Activated CD8-positive, alpha-beta memory T cell treated with anti-CD3 and anti-CD28 coated beads, Interleukin-2, amount 50 U/mL, for 24 hours (primary cell): Measurements from ENCODE around the gene HSPA2.

Source experiments
- DNase-seq: peaks from one replicate; pipeline ENCODE4 v3.0.0-alpha.2; 2020; ENCODE audit errors: extremely low read depth

The HSPA2 gene

DNA sequence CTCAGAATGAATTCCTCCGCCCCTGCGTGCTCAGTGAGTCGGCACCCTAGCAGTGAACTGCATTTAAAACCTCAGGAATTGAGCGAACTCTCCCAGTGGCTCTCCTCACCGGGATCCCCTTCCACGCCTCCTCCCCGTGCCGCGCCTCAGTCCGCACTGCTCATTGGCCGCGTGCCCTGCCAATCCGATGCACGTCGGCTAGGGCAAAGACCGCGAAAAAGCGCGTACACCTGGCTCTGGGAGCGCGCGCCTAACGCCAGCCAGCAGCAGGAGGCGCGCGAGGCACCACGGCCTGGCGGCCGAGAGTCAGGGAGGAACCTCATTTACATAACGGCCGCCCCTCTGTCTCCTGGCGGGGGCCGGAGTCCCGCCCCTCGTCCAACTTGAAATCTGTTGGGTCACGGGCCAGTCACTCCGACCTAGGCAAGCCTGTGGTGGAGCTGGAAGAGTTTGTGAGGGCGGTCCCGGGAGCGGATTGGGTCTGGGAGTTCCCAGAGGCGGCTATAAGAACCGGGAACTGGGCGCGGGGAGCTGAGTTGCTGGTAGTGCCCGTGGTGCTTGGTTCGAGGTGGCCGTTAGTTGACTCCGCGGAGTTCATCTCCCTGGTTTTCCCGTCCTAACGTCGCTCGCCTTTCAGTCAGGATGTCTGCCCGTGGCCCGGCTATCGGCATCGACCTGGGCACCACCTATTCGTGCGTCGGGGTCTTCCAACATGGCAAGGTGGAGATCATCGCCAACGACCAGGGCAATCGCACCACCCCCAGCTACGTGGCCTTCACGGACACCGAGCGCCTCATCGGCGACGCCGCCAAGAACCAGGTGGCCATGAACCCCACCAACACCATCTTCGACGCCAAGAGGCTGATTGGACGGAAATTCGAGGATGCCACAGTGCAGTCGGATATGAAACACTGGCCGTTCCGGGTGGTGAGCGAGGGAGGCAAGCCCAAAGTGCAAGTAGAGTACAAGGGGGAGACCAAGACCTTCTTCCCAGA is at the start of gene HSPA2:
HSPA2 (plus strand) TSS at position 534 of the 995 bp plus-strand sequence; CDS start at position 643, 109 bp downstream.
- peak; percentile 90 for DNase-seq

DNA sequence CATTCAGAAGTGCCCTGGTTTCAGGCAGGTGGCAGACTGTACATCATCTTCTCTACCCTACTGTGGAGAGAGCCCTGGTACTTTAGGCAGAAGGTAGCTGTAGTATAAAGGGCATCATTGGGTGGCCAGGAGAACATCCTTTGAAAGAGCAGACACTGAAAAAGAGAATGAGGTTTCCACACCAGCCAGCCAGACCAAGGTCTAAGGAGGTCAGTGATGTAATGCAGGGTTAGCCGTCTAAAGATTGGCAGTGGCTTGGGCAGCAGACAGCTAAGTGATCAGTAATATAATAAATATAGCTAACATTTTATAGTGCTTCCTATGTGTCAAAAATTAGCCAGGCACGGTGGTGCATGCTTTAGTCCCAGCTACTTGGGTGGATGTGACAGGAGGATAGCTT is 48.9 kb upstream of the HSPA2 start:
- no peak for DNase-seq

DNA sequence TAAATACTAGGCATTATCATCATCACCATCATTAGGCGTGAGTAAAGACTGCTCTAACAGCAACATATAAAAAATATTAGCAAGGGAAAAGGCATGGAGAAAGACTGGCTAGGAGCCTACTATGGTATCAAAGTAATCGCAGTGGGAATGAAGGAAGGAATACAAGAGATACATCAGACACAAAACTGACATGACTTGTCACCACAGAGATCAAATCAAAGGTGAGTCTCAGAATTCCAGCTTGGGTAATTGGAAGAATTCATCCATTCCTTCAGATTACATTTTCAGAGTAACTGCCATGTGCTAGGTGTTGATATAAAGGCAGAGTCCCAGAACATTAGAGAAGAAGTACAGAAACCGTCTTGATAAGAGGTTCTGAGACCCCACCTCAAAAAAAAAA is 47.1 kb upstream of the HSPA2 start:
- DNase-seq, result no peak

DNA sequence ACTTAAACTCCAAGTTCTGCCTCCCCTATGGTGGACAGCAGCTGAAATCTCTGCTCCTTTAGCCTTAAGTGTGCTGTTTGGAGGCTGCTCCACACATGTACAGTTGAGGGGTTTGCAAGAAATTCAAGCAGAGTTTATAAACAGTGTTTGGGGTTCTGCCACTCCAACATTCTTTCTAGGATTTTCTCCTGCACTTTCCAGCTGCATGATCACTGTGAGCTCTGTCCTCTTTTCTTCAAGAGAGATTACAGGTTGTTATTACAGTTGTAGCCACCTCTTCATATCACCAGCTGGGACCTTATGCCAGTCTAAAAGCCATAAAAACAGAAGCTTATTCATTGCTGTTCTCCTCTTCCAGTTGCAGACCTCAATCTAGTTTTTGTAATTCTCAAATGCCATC is 45.3 kb upstream of the HSPA2 start:
- DNase-seq, result no peak

DNA sequence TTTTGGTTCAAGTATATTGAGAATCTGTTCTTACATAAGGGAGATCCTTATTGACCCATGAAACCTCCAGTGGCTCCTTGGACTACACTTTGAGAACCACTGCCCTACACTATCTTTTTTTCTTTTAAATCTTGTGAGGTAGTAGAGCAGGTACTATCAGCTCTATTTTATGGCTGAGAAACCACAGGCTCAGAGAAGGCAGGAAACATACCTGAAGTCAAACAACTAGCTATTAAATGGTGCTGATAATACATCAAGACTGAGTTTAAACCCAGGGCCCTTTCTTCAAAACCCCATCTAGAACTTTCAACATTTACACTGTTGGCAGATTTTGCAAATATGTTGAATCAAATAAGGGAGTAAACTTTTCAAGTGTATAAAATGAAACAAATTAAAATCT is 43.8 kb upstream of the HSPA2 start:
- DNase-seq, result no peak

DNA sequence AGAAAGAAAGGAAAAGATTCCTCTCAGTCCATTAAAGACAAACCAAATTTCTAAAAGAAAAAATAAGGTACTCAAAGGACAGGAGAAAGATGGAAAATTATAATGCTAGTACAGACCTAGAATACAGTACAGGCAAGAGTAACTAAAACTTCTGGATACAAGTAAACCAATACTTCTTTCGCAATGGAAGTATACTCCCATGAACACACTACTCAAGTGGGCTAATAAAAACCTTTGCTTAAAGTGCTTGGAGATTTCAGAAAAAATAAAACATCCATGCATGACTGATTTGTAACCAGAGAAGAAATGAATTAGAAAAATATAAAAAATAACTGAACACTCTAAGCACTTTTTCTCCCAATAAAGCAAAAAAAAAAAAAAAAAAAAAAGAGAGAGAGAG is 40.5 kb upstream of the HSPA2 start:
- no peak for DNase-seq

DNA sequence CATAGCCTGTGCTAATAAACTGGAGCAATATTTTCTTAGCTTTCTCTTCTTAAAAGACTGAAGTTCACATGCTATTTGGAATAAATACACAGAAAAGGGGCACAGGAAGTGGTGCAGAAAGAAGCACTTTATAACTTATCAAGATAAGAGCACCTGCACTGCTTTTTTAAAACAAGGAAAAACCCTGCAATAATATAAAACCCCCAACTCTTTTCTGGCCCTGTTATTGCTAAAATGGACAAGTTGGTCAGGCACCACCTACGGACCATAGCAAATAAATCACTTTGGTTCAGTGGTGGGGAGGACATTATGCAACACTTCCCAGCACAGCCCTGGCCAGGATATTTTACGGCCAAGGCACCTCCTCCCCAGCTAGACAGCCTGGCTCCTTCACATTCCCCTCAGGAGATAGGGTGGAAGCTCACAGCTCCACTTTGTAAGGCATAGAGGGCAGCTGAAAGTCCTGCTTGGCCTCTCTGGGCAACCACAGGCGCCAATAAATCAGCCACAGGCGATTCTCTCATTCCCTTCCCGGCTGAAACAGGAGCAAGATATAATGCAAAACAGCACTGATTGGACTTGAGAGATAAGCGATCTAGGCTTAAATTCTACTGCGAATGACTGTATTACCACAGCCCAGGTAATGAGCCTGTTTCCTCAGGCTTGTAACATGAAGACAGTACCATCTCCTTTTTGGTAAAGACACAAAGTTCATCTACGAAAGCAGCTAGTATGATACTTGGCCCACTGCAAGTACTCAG is 39.0 kb upstream of the HSPA2 start:
- DNase-seq, result no peak

DNA sequence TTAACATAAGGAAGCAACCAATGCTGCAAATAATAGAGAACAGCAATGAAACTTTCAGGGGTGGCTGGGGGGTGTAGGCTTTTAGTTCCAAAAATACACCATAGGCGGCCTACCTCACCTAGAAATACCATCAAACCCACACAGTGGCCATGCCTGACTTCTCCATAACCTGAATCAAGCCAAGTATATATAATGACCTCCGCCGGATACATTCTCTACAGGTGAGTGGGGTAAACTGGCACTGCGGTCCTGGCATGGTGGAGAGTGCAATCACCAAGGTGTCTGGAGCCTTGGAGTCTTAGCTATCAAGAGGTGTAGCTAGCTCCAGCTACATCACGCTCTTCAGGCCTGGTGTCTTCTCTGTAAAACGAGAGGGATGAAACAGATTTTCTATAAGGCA is 38.1 kb upstream of the HSPA2 start:
- no peak for DNase-seq

DNA sequence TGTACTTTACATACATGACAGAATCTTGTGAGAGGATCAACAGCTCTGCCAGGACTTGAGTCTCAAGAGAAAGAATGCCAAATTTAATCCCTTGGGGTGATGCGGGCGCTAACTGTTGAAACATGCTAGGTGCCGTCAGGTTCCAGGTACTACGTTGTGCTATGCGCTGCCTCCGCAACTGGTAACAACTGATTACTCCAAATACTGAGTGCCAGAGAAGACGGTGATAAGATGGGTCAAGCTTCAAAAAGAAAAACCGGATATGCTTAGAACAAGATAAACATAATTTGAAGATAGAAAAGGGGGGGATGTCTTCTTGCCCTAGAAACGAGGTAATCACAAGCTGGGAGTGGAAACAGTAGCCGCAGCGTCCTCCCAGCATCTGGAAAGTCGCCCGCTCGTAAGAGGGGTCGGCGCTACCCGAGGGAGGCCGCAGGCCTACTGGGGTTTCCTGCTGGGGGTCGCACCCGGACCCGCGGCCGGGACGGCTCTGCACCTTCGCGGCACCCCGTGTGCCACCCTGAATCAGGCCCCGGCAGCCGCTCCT is 37.6 kb upstream of the HSPA2 start:
- DNase-seq, result no peak

DNA sequence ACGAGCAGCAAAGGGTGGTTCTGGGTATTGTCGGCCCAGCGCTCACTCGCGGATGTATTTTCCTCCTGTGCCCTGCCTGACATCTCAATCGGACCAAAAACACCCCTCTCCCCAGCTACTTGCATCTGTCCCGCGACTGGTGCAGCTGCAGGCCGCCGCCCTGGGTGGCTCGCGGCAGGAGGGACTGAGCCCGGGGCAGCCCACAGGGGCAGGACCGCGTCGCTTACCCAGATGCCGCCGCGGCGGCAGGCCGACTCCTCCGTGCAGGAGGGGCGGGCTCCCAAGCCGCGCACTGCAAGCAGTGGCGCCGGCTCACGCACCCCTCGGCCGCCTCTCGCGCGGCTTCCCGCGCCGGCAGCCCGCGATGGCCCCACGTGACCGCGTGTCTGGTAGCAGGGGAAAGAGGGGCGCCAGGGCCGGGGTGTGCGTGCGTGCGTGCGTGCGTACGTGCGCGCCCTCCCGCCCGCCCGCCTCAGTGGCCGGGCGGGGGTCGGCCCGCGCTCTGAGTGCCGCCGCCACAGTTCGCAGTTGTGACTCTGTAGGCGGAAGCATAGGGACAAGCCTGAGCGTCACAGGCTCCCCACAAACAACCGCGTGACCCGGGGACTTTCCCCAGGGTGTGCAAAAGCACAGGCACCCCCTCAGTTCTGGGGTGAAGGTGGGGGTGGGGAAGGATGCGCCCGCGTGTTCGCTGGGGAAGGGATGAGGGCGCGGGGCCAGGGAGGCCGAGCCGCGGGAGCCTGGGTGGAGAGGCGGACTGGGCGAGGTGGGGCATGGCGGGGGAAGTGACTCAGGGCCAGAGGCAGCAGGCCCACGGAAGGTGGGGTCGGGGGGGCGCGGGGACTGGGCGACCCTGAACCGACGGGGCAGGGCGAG is 36.9 kb upstream of the HSPA2 start, which contains the start of gene ZBTB25:
ZBTB25 (minus strand) TSS at position 405 of the 876 bp plus-strand sequence. CDS start 13,305 bp downstream, outside the sequence.
- peak; percentile 86 for DNase-seq

DNA sequence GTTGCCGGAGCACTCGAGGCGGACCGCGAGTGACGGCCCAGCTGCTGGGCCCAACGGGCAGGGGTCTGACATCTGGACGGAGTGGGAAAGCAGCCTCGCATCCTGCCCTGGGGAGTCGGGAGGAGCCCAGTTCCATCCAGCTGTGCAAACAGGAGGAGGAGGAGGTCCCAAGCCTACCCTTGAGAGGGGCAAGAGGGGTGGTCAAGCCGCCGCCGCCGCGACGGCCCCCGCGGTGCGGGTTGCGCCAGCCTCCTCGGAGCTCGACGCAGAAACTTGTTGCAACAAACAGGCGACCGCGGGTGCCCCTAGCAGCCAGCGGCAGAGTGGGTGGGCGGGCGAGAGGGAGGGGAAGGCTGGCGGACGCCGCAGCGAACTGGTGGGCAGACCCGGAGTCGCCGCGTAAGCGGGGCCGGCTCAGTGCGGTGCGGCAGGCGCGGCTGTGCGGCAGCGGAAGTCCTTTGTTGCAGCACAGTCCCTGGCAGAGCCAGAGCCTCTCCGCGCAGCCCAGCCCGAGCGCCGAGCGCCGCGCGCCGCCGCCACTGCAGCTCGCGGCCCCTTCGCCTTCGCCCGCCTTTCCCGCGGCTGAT is 36.1 kb upstream of the HSPA2 start, which contains the start of gene ZBTB1:
ZBTB1 (plus strand) TSS at position 461 of the 587 bp plus-strand sequence. CDS start 16,735 bp downstream, outside the sequence.
- peak; percentile 75 for DNase-seq

DNA sequence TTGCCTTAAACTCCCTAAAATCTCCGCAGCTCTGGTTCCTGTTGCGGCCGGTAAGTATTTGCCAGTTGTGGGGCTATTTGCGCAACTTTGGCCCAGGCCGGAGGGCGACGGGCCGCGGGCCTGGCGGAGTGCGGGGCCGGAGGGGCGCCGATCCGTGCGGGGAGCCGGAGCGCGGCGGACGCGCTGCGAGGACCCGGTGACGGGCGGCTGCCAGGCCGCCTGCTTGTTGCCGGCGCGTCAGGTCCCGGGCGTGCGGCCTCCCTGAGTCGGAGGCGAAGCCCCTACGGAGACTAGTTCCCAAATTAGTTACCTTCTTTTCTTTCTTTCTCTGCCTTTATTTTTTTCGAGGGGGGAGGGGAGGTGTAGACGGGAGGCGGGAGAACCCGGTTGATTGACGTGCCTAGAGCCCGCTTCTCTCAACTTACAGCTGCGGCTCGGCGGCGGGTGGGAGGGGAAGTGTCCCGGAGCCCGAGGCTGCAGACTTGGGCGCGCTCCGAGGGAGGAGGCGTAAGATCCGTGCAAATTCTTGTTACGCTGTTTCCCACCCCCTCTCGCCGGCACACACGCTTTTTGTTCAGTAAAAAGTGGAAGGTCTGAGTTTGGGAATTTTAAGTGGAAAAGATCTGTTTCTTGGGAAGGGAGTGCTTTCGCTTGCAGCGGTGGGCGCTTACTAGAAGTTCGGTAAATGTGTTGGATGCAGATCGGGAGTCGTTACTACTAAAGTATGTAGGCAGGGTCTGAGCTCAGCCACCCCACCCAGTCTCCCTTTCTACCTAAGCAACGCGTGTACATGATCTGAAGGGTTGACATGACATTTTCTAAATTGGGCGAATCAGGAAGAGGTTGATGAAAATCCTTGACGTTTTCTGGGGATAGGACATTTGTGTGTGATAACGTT is 35.4 kb upstream of the HSPA2 start:
- DNase-seq, result peak; percentile 64

DNA sequence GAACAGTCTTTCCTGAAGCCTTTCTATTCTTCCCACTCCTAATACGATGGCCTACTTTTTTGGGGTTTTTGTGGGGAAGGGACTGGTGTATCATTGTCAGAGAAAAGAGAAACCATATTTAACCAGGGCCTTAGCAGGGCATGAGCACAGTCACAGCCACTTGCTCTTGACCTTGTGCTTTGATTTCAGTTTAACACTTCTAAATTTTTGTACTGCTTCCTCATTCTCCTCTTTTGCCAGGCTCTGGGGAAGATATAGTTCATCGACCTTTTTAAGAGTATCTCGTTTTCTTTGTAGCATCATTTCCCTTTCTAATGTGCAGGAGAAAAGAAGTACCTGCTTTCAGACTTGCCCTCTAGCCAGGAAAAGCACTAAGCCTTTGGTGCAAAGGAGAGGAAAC is 33.8 kb upstream of the HSPA2 start:
- no peak for DNase-seq

DNA sequence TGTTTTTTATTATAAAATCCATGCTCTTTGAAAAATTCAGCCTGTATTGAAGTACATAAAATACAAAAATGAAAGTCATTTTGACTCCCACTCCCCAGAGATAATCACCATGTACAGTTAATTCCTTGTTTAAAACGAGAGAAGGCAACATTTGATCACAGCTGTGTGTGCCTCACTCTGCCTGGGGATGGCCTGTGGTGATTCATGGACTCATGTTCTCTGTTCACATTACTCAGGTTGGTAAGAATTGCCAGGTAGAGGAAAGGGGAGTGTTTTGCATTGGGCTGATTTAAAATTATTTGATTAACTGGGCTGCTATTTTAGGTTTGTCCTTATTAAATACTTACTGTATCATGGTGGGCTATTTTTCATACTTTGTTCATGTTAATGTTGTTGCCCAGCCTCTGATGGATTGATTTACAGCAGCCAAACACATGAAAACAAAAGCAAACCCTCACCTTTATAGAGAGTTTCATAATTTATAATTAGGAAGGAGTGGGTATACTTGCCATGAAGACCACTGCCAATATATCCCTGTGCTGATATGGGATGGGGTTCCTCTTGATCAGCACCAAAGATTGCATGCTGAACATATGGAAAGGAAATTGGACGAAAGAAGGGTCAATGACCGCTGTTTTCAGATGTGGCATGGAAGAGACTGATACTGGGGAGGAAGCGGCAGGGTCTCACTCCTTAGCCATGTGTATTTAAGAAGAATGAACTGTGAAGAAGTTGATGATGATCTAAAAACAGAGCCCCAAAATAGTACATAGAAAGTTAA is 33.0 kb upstream of the HSPA2 start:
- no peak for DNase-seq

DNA sequence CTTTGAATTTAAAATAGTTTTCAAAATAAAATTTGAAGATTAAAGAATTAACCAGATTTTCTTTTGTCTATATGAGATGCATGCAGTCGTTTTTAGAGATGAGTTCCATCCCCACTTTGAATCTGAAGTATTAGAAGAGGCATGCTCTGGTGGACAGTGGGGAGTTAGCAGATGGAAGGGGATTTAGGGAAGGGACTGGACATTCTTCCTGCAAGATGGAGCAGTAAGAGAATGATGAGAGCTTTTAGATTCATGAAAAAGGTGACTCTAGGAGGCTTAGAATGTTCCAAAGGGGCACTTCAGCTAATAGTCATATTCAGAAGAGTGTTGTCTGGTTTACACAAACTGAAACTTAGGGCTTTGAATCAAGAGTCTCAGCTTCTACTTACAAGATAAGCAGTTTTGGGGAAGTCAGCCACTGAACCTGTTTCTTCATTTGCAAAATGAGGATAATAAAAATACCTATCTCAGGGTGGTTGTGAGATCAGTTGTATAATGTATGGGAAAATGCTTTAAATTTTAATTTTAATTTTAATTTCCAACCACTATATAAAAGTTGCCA is 32.2 kb upstream of the HSPA2 start:
- DNase-seq, result no peak

DNA sequence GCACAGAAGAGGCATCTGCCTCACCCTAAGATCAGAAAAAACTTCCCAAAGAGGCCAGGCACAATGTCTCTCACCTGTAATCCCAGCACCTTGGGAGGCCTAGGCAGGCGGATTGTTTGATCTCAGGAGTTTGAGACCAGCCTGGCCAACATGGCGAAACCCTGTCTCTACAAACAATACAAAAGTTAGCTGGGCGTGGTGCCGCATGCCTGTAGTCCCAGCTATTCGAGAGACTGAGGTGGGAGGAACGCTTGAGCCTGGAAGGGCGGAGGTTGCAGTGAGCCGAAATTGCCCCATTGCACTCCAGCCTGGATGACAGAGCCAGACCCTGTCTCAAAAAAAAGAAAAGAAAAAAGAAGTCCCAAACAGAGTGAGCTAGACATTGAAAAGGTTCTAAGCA is 31.5 kb upstream of the HSPA2 start:
- no peak for DNase-seq

DNA sequence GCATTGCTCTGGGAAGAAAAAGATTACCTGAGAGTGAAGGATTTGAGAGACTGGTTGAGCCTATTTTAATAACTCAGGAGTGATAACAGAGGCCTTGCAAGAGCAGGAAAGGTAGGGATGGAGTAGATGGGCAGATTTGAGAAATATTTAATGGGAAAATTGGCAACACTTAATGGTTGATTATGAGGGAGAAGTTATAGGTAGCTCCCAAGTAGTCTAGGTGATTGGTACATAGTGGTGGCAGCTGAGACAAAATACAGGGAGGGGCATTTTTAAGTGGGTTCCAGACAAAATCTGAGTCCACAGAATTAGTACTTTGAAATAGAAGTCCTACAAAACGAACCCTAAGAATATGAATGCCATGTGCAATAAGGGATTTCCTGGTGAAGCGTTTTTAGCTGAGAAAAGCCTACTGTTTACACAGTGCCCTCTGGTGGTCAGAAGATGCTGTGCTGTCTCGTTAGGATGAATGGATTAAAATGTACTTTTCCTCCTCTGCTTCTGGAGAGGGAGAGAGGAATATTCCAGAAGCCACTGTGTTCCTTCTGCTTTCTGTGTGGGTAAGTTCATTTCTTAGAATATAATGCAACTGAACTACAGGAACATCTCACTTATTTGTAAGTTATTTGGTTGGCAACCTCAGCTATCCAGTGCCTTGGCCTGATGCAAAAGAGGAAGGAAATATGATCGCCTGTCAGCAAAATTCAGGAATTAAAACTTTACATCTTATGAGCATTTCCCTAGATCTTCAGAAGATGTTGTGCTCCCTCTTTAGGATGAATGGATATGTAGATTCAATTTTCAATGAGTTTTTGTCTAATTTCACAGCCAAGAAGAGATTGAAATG is 29.5 kb upstream of the HSPA2 start:
- peak; percentile 40 for DNase-seq

DNA sequence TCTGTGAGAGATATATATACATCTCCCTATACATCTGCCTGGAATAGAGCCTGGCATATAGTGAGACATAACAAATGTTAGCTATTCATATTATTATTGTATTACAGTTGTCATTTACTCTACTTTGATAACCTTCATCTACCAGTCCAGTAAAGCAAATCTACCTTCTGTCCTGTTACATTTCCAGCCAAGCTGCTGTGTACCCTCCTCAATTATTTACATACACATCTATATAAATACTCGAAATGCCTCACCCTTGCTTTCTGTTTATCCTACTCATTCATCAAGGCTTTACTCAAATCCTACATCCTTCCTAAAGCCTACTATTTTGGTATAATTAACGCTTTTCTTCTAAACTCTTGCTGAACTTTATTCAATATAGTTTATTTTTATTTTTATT is 27.3 kb upstream of the HSPA2 start:
- DNase-seq, result no peak
